Breast epithelium (tissue), 4 donors: Measurements from ENCODE around the gene CASQ2. TPM values are rescaled to one million over a fixed set of nuclear protein-coding genes. Genes with fewer than 3 reads are reported as not detected.

Experiments used
- DNase-seq, 2 donors: peaks; one replicate each; pipeline ENCODE4 v3.0.0-alpha.2; 2019; ENCODE audit warnings: low spot score in 2 of 2
- H3K27ac ChIP-seq, 2 donors: fragments of 200-600 bp; sonication (generic) in 1 of 2; one replicate each; pipeline ENCODE4 v1.5.1; 2016 to 2019; ENCODE audit warnings: mild to moderate bottlenecking in 1 of 2
- H3K27me3 ChIP-seq, 2 donors: fragments of 200-600 bp; sonication (generic) in 1 of 2; one replicate each; pipeline versions ENCODE4 v1.5.1 to v1.6.0; 2017 to 2019; ENCODE audit warnings: control low read depth in 1 of 2, mild to moderate bottlenecking in 1 of 2
- H3K36me3 ChIP-seq: fragments of 200-600 bp; one replicate; pipeline ENCODE4 v1.5.1; 2019
- H3K4me1 ChIP-seq, 2 donors: fragments of 200-600 bp; sonication (generic); one replicate each; pipeline ENCODE4 v1.5.1; 2016 to 2019; ENCODE audit warnings: control low read depth in 1 of 2
- H3K4me3 ChIP-seq, 3 donors: fragments of 200-600 bp; sonication (generic); 1 replicate in 2 of 3; 2 replicates in 1 of 3; pipeline ENCODE4 v1.5.1; 2016 to 2019; ENCODE audit warnings: mild to moderate bottlenecking in 3 of 3, moderate library complexity in 2 of 3
- H3K9me3 ChIP-seq, 2 donors: fragments of 200-600 bp; sonication (generic) in 1 of 2; one replicate each; pipeline ENCODE4 v1.5.1; 2016 to 2019; ENCODE audit warnings: control low read depth in 1 of 2
- CTCF ChIP-seq, 3 donors: fragments of 450-650 bp; IDR thresholded peaks; one replicate each; pipeline ENCODE4 v1.5.1; 2016 to 2017; ENCODE audit warnings: antibody characterized with exemption in 3 of 3, mild to moderate bottlenecking in 3 of 3, moderate library complexity in 3 of 3
- POLR2A ChIP-seq: fragments of 450-650 bp; IDR thresholded peaks from one replicate; pipeline ENCODE4 v1.6.1; 2016; ENCODE audit warnings: antibody characterized with exemption, mild to moderate bottlenecking, moderate library complexity
- POLR2AphosphoS5 ChIP-seq, 3 donors: sonication (generic); formaldehyde crosslinking; IDR thresholded peaks; one replicate each; pipeline ENCODE4 v1.6.1; 2017; ENCODE audit warnings: antibody characterized with exemption in 3 of 3
- intact Hi-C: fragments of 100-400 bp; cut with DNase I; formaldehyde crosslinking; loops from one replicate; pipeline ENCODE4 v1.15.1; 2023; ENCODE audit warnings: low total_unique reads
- total RNA-seq, 3 donors: library from RNA; depleted of rRNA; stranded (reverse); fragments of >200 nt; gene quantifications; one replicate each; pipeline ENCODE4 v1.1.0, GENCODE V29; 2016

The CASQ2 gene
- total RNA-seq, 3 donors from 2014 or later, result 2.1 to 3.3 (median 2.6) TPM

DNA sequence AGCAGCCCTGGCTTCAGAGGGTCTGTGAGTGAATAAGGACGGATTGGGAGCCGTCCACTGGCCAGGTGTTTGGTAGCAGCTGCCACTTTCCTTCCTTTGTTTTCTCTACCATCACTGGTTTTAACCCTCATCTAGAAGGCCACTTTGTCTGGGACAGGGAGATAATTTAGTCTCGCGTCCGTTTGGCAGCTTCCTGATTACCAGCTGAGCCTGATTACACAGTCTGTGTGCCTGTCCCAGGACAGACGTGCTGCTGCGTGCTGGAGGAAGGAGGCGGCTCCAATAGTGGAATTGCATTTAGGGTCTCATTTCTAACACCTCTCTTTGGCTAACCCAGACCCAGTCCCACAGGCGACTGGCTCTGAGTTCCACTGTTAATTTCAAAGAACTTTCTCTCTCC, 24.6 kb upstream of the CASQ2 start:
- H3K9me3 ChIP-seq, result no peaks in the 10 kb centered on the region
- no peak overlapping the region for H3K27ac ChIP-seq
- H3K4me1 ChIP-seq, result no peaks in the 10 kb centered on the region
- TF ChIP-seq POLR2A (no peak), CTCF (IDR thresholded peaks at IDR 0.05) (no peak), POLR2AphosphoS5 (IDR thresholded peaks at IDR 0.05) (no peak)
- intact Hi-C loops, result no loop called here
- H3K36me3 ChIP-seq, result no peaks in the 10 kb centered on the region
- peaks cover 0 to 5% of the 10 kb centered on the region in 2 donors for H3K27me3 ChIP-seq
- H3K4me3 ChIP-seq, result no peak overlapping the region
- no peak for DNase-seq

DNA sequence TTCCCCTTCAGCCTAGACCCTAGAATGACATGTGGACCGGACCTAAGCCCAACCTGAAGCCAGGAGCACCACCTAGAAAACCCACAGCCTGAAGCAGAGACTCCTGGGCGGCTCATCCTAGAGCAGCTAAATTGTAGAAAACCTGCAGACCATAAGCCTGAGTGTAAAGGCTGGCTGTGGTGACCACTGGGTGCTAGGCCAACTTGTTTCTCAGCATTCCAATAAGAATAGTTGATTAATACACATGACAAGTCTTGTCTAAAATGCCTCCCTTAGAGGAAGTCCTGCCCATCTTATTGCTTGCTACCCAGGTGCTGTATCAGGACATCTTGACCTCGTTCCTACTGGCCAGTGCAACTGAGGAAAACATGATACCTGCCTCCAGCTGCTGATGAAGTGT, 23.3 kb upstream of the CASQ2 start:
- TF ChIP-seq POLR2A, result no peak
- no peak for TF ChIP-seq CTCF (IDR thresholded peaks at IDR 0.05)
- no peak for TF ChIP-seq POLR2AphosphoS5 (IDR thresholded peaks at IDR 0.05)
- peaks cover 0 to 5% of the 10 kb centered on the region in 2 donors for H3K27me3 ChIP-seq
- no peaks in the 10 kb centered on the region for H3K4me1 ChIP-seq
- DNase-seq, result no peak
- no peak overlapping the region for H3K27ac ChIP-seq
- H3K9me3 ChIP-seq, result no peaks in the 10 kb centered on the region
- no peak overlapping the region for H3K4me3 ChIP-seq
- no peaks in the 10 kb centered on the region for H3K36me3 ChIP-seq
- intact Hi-C loops, result no loop called here

DNA sequence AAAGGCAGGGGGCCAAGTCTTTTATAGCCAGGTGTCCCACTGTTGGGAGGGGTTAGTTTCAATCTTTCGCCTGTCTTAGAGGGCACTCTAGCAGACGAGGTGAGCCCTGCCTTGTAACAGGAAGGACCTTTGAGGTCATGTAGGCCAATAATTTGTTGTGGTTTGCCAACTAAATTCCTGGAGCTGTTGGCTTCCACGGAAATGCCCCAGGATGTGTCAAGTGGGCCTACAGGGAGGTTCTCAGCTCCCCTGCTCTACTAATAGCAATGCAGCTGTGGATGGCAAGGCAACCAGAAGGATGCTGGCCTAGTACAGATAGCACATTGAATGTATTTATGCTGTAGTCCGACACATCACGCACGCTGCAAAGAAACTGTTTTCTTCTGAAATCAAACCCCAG, 22.3 kb upstream of the CASQ2 start:
- Histone ChIP-seq H3K27ac (no peak overlapping the region), H3K36me3 (no peaks in the 10 kb centered on the region), H3K27me3 (peaks cover 0 to 5% of the 10 kb centered on the region in 2 donors), H3K9me3 (no peaks in the 10 kb centered on the region), H3K4me3 (no peak overlapping the region), H3K4me1 (no peaks in the 10 kb centered on the region)
- TF ChIP-seq CTCF (IDR thresholded peaks at IDR 0.05) (no peak), POLR2AphosphoS5 (IDR thresholded peaks at IDR 0.05) (no peak), POLR2A (no peak)
- intact Hi-C loops, result no loop called here
- DNase-seq, result no peak

DNA sequence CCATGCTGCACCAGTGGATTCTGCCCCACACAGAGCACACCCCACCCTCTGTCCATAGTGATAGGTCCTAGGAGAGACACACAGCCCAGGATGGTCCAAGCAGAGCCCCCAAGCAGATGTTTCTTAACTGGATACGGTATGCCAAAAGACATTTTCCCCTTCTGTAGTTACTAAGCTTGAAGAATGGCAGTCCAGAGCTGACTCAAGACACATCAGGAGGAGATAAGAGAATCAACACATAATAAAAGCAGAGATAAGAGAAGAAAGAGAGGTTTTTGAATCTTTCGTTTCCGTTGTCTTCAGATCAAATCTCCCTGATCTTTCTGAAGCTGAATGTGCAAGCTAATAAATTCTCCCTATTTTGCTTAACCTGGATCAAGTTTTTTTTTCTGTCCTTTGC, 21.8 kb upstream of the CASQ2 start:
- H3K27me3 ChIP-seq, result peaks cover 0 to 5% of the 10 kb centered on the region in 2 donors
- intact Hi-C loops, result no loop called here
- no peaks in the 10 kb centered on the region for H3K9me3 ChIP-seq
- H3K4me3 ChIP-seq, result no peak overlapping the region
- no peaks in the 10 kb centered on the region for H3K36me3 ChIP-seq
- no peak for DNase-seq
- TF ChIP-seq POLR2A (no peak), POLR2AphosphoS5 (IDR thresholded peaks at IDR 0.05) (no peak), CTCF (IDR thresholded peaks at IDR 0.05) (no peak)
- no peak overlapping the region for H3K27ac ChIP-seq
- no peaks in the 10 kb centered on the region for H3K4me1 ChIP-seq

DNA sequence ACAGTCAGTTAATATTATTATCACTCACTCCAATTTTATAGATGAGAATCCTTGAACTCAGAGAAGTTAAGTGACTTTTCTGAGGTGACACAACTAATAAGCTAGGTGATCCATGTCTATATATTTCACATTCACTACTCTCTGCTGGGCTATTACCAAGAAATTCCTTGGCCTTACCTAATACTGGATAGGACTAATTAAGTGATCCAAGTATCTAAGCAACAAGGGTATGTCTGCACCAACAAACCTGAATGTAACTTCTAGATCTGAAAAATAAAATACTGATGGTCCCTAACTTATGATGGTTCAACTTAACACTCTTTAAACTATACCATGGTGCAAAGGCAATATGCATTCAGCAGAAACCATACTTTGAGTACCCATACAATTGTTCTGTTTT, 14.8 kb upstream of the CASQ2 start:
- intact Hi-C loops, result no loop called here
- H3K27me3 ChIP-seq, result no peaks in the 10 kb centered on the region
- no peaks in the 10 kb centered on the region for H3K4me1 ChIP-seq
- H3K9me3 ChIP-seq, result no peaks in the 10 kb centered on the region
- DNase-seq, result no peak
- H3K36me3 ChIP-seq, result no peaks in the 10 kb centered on the region
- H3K27ac ChIP-seq, result no peak overlapping the region
- no peak overlapping the region for H3K4me3 ChIP-seq
- no peak for TF ChIP-seq CTCF (IDR thresholded peaks at IDR 0.05)
- TF ChIP-seq POLR2AphosphoS5 (IDR thresholded peaks at IDR 0.05), result no peak
- TF ChIP-seq POLR2A, result no peak
